Measurements from ENCODE around the gene SPATS2L. TPM values are rescaled to one million over a fixed set of nuclear protein-coding genes. Genes with fewer than 3 reads are reported as not detected.
A peak's percentile ranks its signal among the peaks of the same experiment; 100 is the strongest.

The SPATS2L gene
- polyA plus RNA-seq, 1 of the 3 experiments (the other 2 are of a cell fraction), result 86.8 TPM

- TF ChIP-seq FOSL2 (IDR thresholded peaks at IDR 0.05; ENCODE audit: borderline replicate concordance, low read depth) (no peak), YY1 (IDR thresholded peaks at IDR 0.05; ENCODE audit: low read depth) (peak; percentile 45; the same call in 1 of the 2 replicates), RAD21 (IDR thresholded peaks at IDR 0.05; ENCODE audit: low read length) (peak; percentile 55)
- TF ChIP-seq, protein P1, sequence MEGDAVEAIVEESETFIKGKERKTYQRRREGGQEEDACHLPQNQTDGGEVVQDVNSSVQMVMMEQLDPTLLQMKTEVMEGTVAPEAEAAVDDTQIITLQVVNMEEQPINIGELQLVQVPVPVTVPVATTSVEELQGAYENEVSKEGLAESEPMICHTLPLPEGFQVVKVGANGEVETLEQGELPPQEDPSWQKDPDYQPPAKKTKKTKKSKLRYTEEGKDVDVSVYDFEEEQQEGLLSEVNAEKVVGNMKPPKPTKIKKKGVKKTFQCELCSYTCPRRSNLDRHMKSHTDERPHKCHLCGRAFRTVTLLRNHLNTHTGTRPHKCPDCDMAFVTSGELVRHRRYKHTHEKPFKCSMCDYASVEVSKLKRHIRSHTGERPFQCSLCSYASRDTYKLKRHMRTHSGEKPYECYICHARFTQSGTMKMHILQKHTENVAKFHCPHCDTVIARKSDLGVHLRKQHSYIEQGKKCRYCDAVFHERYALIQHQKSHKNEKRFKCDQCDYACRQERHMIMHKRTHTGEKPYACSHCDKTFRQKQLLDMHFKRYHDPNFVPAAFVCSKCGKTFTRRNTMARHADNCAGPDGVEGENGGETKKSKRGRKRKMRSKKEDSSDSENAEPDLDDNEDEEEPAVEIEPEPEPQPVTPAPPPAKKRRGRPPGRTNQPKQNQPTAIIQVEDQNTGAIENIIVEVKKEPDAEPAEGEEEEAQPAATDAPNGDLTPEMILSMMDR (IDR thresholded peaks at IDR 0.05), result peak; percentile 32; the same call in 1 of the 2 replicates
- Histone ChIP-seq H2AFZ (ENCODE audit: low read depth) (no peak overlapping the region; the same call in 1 of the 2 replicates), H3K36me3 (replicated peaks in 1 of 2; ENCODE audit: control insufficient read depth in 1 of 2, insufficient read depth in 2 of 2, low read length in 1 of 2) (no peaks in the 10 kb centered on the region), H3K4me2 (peak overlapping the region; percentile 63), H3K9me2 (no peaks in the 10 kb centered on the region), H3K9ac (peak overlapping the region; percentile 75; the same call in 1 of the 2 replicates), H4K20me1 (ENCODE audit: insufficient read depth) (peaks cover 29% of the 10 kb centered on the region), H3K79me2 (ENCODE audit: insufficient read depth) (peaks cover 73% of the 10 kb centered on the region), H3F3A (replicated peaks; ENCODE audit: insufficient read depth) (peaks cover 30% of the 10 kb centered on the region), H3K9me3 (no peaks in the 10 kb centered on the region), H3K4me1 (ENCODE audit: control insufficient read depth in 1 of 2, insufficient read depth in 2 of 2, low read depth in 1 of 2, low read length in 1 of 2) (peaks cover 11 to 13% of the 10 kb centered on the region in 2 experiments), H3K27me3 (ENCODE audit: insufficient read depth) (no peaks in the 10 kb centered on the region), H3K27ac (ENCODE audit: low read depth in 2 of 2, low read length in 1 of 2) (peak overlapping the region; percentile 54 to 92), H3K4me3 (ENCODE audit: low read depth in 2 of 2, low read length in 1 of 2) (peak overlapping the region; percentile 67 to 95)
- no peak for DNase-seq
- WGBS (ENCODE audit: low lambda C conversion rate), result 45% methylated on average over 5 of the region's 5 CpGs
- ChIA-PET CTCF (interaction anchor here (0.7 to 2.4 kb wide), 16 partner anchors 12 to 335 kb away, joined by 3 to 12 read pairs (median 4); partner anchors contain the start of gene KCTD18), POLR2A (interaction anchor here (0.8 kb wide), 1 partner anchor 99 kb away, joined by 4 read pairs; no protein-coding TSS in a partner anchor)
Measured at GRCh38 chr2:200308546-200309295, 2.2 kb downstream of the SPATS2L start.

DNA sequence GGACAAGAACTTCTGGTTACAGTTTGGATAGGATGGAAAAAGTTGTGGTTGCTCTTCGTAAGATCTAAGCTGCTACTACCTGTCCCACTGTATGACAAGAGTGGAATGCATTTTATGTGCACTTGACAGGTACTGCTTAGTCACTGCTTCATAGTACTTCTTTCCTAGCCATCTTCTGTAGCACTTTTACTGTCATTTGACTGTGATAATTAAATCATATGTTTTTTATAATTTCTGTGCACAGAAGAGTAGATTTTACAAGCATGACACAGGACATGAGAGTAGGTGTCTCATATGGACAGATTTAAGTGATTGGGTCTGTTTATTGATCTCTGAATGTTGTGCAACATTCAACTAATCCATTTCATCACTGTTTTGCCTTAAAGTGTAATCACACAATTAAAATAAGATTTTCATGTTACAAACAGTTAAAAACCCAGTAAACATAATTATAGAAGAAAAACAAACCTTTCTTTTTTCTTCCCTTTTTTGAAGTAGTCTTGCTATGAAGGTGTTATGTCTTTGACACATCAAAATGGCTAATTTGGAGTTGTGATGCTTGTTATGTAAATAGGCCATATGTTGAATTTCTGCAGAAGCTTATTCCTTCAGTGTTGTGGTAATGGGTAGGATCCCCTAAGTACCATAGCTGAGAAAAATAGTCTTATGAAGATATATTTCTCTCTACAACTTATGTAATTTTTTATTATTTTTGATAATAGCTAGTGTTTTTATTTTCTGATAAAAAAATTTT is 3.0 kb downstream of the SPATS2L start:
- ChIA-PET CTCF (interaction anchor here (0.7 to 2.4 kb wide), 11 partner anchors 11 to 336 kb away, joined by 3 to 12 read pairs (median 4); no protein-coding TSS in a partner anchor), POLR2A (no interaction called here)
- no peaks in the 10 kb centered on the region for H3K9me2 ChIP-seq
- peak overlapping the region; percentile 54 to 92; a peak in 3 of 4 replicates for H3K27ac ChIP-seq (ENCODE audit: low read depth in 2 of 2, low read length in 1 of 2)
- H3K9me3 ChIP-seq, result no peaks in the 10 kb centered on the region
- no peaks in the 10 kb centered on the region for H3K36me3 ChIP-seq (replicated peaks in 1 of 2; ENCODE audit: control insufficient read depth in 1 of 2, insufficient read depth in 2 of 2, low read length in 1 of 2)
- peaks cover 32% of the 10 kb centered on the region for H4K20me1 ChIP-seq (ENCODE audit: insufficient read depth)
- H3K27me3 ChIP-seq (ENCODE audit: insufficient read depth), result no peaks in the 10 kb centered on the region
- 100% methylated on average over 1 of the region's 1 CpG for WGBS (ENCODE audit: low lambda C conversion rate)
- DNase-seq, result no peak
- peak overlapping the region in 1 of 2 experiments; percentile 67; a peak in 1 of 4 replicates for H3K4me3 ChIP-seq (ENCODE audit: low read depth in 2 of 2, low read length in 1 of 2)
- peaks cover 22% of the 10 kb centered on the region for H3F3A ChIP-seq (replicated peaks; ENCODE audit: insufficient read depth)
- H3K9ac ChIP-seq, result peak overlapping the region; percentile 75; the same call in 1 of the 2 replicates
- H2AFZ ChIP-seq (ENCODE audit: low read depth), result no peak overlapping the region
- H3K79me2 ChIP-seq (ENCODE audit: insufficient read depth), result peaks cover 81% of the 10 kb centered on the region
- peaks cover 11 to 13% of the 10 kb centered on the region in 2 experiments for H3K4me1 ChIP-seq (ENCODE audit: control insufficient read depth in 1 of 2, insufficient read depth in 2 of 2, low read depth in 1 of 2, low read length in 1 of 2)
- H3K4me2 ChIP-seq, result peak overlapping the region; percentile 63
- TF ChIP-seq ELF1 (IDR thresholded peaks at IDR 0.05) (no peak), RFX5 (IDR thresholded peaks at IDR 0.05; ENCODE audit: low read length) (no peak), EZH2phosphoT487 (IDR thresholded peaks at IDR 0.05; ENCODE audit: borderline replicate concordance, low read depth) (no peak), MXI1 (IDR thresholded peaks at IDR 0.05; ENCODE audit: low read depth, low read length) (no peak), NFIC (IDR thresholded peaks at IDR 0.05; ENCODE audit: borderline replicate concordance) (no peak), TCF12 (IDR thresholded peaks at IDR 0.05) (no peak), SIN3A (IDR thresholded peaks at IDR 0.05; ENCODE audit: borderline replicate concordance, low read depth, low read length) (no peak), NRF1 (IDR thresholded peaks at IDR 0.05; ENCODE audit: low read depth, low read length) (no peak), EP300 (IDR thresholded peaks at IDR 0.05; ENCODE audit: borderline replicate concordance in 1 of 2, low read depth in 1 of 2, low read length in 1 of 2) (no peak), POLR2AphosphoS5 (IDR thresholded peaks at IDR 0.05; ENCODE audit: low read depth, low read length) (no peak), YY1 (IDR thresholded peaks at IDR 0.05; ENCODE audit: low read depth) (no peak), REST (IDR thresholded peaks at IDR 0.05; ENCODE audit: low read depth, low read length) (no peak), JUND (IDR thresholded peaks at IDR 0.05) (no peak)
- TF ChIP-seq, protein P1 (IDR thresholded peaks at IDR 0.05), result no peak
- TF ChIP-seq, protein P2, sequence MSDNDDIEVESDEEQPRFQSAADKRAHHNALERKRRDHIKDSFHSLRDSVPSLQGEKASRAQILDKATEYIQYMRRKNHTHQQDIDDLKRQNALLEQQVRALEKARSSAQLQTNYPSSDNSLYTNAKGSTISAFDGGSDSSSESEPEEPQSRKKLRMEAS (IDR thresholded peaks at IDR 0.05; ENCODE audit: low read depth), result no peak
